Gastrocnemius medialis (tissue), 4 donors: ENCODE measurements around the gene GALK2.

Source experiments
- CTCF ChIP-seq, 5 experiments: fragments of 450-650 bp in 3 of 5; fragments of 200-600 bp in 2 of 5; sonication (generic) in 2 of 5; IDR thresholded peaks in 4 of 5; conservative IDR thresholded peaks in 1 of 5; 1 replicate in 4 of 5; 2 replicates in 1 of 5; pipeline ENCODE4 v1.5.1; 2016 to 2019; ENCODE audit warnings: antibody characterized with exemption in 5 of 5, mild to moderate bottlenecking in 3 of 5, moderate library complexity in 3 of 5
- POLR2A ChIP-seq, 2 donors: fragments of 450-650 bp; IDR thresholded peaks; one replicate each; pipeline ENCODE4 v1.6.1; 2017; ENCODE audit warnings: antibody characterized with exemption in 2 of 2, mild to moderate bottlenecking in 2 of 2, moderate library complexity in 2 of 2

- TF ChIP-seq CTCF (IDR thresholded peaks at IDR 0.05 in 4 of 5, conservative IDR thresholded peaks at IDR 0.05 in 1 of 5) (no peak), POLR2A (IDR thresholded peaks at IDR 0.05) (no peak)
Observed at GRCh38 chr15:49248291-49248690, 78.2 kb downstream of the GALK2 start.
